ENCODE measurements around the gene POMC.

DNA sequence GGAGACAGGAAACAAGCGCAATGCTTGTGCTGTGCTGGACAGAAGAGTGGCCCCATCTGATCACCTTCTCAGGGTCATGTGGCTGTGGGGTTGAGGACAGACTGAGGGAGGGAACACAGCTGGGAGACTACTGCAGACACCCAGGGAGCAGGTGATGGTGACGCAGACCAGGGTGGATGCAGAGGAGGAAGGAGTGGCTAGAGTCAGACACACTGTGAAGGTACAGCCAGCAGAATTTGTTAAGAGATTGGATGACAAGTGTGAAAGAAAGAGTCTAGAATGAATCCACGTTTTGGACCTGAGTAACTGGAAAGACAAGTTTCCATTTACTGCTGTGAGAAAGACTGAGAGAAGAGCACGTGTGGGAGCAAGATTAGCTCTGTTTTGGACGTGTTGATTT lies 15.9 kb upstream of the POMC start:
- TF ChIP-seq, protein P1, sequence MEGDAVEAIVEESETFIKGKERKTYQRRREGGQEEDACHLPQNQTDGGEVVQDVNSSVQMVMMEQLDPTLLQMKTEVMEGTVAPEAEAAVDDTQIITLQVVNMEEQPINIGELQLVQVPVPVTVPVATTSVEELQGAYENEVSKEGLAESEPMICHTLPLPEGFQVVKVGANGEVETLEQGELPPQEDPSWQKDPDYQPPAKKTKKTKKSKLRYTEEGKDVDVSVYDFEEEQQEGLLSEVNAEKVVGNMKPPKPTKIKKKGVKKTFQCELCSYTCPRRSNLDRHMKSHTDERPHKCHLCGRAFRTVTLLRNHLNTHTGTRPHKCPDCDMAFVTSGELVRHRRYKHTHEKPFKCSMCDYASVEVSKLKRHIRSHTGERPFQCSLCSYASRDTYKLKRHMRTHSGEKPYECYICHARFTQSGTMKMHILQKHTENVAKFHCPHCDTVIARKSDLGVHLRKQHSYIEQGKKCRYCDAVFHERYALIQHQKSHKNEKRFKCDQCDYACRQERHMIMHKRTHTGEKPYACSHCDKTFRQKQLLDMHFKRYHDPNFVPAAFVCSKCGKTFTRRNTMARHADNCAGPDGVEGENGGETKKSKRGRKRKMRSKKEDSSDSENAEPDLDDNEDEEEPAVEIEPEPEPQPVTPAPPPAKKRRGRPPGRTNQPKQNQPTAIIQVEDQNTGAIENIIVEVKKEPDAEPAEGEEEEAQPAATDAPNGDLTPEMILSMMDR (conservative IDR thresholded peaks at IDR 0.05; ENCODE audit: low read depth, low read length) = no peak
- no peak for TF ChIP-seq FOS (IDR thresholded peaks at IDR 0.05; ENCODE audit: low read depth, low read length)
- TF ChIP-seq RAD21 (IDR thresholded peaks at IDR 0.05; ENCODE audit: low read length) = no peak
